GM20000 (cell line): ENCODE results near the gene GDF11.

Source experiments
- DNase-seq: peaks from one replicate; pipeline ENCODE4 v3.0.0; 2012; ENCODE audit warnings: low spot score
- TF ChIP-seq, protein P1 (sequence below): IDR thresholded peaks from 2 replicates; pipeline ENCODE4 v1.5.1; 2012; ENCODE audit warnings: mild to moderate bottlenecking, control low read depth; ENCODE audit errors: extremely low read depth, missing control alignments

The GDF11 gene

DNA sequence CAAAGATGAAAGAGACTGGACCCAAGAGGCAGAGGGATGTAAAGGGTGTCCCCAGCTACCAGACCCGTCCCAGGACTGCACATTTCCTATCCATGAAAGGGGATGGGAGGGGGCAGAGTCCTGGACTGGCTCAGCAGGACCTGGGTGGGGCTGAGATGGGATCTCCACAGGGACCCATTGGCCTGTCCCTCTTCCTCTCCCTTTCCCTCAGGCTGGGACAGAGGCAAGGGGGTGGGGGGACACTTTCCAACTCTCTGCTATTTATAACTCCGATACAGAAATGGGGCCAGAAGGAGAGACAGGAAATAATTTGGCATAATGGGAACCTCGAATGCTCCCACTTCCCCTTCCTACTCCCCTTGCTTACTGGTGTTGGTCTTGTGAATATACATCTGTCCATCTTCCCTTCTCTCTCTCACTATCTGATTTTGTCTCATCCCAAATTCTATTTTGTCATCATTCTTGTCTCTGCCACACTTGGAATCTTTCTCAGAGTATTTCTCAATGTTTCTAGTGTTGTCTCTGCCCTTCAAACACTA lies 34.2 kb upstream of the GDF11 start:
- TF ChIP-seq, protein P1, sequence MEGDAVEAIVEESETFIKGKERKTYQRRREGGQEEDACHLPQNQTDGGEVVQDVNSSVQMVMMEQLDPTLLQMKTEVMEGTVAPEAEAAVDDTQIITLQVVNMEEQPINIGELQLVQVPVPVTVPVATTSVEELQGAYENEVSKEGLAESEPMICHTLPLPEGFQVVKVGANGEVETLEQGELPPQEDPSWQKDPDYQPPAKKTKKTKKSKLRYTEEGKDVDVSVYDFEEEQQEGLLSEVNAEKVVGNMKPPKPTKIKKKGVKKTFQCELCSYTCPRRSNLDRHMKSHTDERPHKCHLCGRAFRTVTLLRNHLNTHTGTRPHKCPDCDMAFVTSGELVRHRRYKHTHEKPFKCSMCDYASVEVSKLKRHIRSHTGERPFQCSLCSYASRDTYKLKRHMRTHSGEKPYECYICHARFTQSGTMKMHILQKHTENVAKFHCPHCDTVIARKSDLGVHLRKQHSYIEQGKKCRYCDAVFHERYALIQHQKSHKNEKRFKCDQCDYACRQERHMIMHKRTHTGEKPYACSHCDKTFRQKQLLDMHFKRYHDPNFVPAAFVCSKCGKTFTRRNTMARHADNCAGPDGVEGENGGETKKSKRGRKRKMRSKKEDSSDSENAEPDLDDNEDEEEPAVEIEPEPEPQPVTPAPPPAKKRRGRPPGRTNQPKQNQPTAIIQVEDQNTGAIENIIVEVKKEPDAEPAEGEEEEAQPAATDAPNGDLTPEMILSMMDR: no peak
- no peak for DNase-seq

DNA sequence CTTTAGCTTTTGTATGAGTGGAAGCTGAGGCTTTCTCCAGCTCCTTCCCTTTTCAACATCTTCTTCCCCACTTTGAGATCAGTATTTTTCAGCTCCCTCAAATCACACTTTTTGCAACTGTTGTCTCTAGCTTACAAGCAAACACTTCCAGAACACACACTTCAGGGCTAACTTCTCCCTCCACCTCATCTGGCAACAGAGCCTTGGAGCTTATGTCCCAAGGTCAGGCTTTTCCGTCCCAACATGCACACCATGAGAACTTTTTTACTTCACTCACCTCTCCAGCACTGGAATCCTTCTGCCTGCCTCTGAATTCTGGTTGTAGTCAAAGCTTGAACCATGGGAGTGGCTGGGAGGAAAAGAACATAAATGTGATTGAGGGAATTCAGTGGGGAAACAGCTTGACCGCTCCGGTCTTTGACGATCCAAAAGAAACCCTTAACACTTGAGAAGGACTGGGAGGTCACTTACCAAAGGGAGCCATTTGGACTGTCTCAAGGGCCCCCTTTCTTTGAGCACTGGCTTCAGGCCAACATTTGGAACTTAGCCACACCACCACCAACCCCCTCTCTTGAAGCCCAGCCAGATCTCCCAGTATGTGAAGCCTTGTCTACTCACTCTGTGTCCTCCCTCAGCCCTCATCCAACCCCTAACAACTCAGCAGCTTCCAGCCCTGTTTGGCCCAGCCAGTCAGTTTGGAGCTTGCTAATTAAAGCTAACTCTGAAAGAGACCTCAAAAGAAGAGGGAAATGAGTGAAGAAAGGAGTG lies 31.0 kb upstream of the GDF11 start:
- TF ChIP-seq, protein P1: no peak
- DNase-seq: no peak

DNA sequence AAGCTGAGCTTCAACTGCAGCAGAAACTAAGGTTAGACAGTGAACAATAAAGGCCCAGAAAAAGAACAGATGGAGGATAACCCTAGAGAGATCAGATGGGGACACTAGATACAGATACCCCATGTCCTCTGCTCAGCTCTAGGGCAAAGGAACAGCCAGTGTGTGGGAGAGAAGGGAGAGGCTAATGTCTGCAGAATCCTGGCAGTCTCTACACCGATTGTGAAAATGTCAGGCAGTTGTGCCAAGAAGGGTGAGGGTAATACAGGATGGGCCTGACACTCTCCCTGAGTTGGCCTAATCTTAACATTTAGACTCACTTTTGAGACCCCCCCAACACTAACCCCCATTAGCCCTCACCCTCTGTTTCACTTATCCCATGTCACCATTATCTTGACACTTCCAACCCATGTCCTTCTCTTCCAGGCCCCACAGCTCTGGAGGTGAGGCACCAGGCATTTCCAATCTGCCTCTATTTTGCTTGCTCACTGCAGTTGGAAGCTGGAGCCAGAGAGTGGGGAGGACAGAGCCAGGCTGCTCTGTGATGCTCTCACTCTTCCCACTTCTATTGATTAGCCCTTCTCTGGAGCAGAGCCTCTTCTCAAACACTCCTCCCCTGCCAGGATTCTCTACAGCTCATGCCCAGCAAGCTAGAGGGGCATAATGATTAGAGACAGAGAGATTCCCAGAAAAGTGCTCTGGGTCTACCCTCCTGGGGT lies 30.1 kb upstream of the GDF11 start:
- no peak for DNase-seq
- TF ChIP-seq, protein P1: no peak

DNA sequence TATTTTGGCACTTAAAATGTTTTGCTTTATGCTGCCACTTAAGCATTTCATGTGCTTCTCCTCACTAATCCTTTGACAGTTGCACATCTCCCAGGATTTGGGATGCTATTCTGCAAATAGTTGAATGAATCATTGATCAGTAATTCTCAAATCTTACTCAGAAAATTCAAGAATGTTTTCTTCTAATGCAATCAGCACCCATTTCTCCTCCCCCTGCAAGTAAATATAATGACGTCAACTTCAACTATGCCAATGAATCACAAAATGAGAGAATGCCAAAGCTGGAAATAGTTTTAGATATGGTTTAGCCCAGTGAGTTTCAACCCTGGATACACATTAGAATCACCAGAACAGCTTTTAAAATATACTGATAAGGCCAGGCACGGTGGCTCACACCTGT lies 29.2 kb upstream of the GDF11 start:
- TF ChIP-seq, protein P1: no peak
- no peak for DNase-seq

DNA sequence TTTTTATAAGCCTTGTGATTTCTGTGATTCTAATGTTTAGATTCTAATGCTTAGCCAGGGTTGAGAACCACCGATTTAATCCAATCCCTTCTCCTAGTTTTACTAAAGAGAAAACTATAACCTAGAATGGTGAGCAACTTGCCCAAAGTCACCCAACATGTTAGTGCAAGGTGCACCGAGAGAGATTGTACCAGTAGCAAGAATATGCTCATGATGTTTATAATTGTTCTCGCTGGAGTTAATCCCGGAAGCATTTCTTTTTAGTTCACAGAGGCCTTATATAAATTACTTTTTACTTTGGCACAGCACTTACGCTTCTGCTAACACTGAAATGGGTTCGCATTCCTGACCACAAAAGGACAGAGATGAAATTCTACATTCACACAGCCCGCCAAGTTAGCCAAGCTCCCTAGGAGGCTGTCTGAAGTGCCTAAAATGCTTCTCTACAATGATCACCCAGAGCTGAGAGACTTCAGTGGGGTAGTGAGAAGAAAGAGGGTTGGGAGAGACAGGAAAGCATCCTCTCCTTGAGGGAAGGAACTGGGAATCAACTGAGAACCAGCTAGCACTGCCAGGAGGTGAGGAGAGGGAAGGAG lies 27.7 kb upstream of the GDF11 start:
- TF ChIP-seq, protein P1: no peak

DNA sequence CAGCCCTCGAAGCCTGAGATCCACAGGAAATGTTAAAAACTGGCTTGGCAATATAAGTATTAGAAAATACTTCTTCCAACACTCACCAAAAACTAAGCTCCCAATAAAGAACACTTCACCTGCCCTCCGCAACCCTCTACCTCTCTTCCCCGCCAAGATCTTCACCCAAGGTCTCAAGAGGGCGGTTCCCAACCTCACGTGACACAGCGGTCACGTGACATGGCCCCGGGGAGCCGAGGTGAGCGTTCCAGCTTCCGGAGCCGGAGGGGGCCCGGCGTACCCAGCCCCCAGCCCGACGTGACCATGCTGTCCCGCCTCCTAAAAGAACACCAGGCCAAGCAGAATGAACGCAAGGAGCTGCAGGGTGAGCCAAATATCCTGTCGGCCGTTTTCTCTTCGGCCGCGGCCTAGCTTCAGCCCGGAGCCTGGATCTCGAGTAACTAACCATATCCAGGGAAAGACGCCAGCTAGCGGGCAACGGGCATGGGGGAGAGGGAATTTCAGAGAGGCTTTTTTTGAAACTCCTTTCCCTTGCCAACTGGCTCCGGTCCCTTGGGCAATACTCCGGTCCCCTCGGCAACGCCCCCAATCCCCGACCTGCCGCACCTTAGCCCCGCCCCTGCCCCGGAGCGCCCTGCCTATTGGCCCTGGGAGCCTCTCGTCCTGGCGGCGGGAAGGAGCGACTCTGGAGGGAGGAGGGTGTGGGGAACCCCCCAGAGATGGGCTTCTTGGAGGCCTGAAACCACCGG lies 26.9 kb upstream of the GDF11 start, which contains the start of gene BLOC1S1:
Gene BLOC1S1 (plus strand): TSS at position 214 of the 749 bp plus-strand sequence. CDS start 6 bp downstream, at position 220.
- DNase-seq: peak; percentile 95
- TF ChIP-seq, protein P1: no peak

More for the DNA sequence above, 27.7 kb upstream of the GDF11 start:
- no peak for DNase-seq
